HepG2 (cell line): ENCODE results near the gene FOXR1. TPM values are rescaled to one million over a fixed set of nuclear protein-coding genes. Genes with fewer than 3 reads are reported as not detected.

Experiments used
- ARHGAP35 ChIP-seq: sonication (generic); formaldehyde crosslinking; IDR thresholded peaks from 2 replicates; pipeline ENCODE4 v1.9.0; 2022; ENCODE audit warnings: mild to moderate bottlenecking, inconsistent platforms, moderate library complexity, missing genetic modification reagents, borderline replicate concordance
- ARNT ChIP-seq: fragments of 450-650 bp; IDR thresholded peaks from 2 replicates; pipeline ENCODE4 v1.6.1; 2017
- ARNT2 ChIP-seq: sonication (generic); formaldehyde crosslinking; IDR thresholded peaks from 2 replicates; pipeline ENCODE4 v1.8.0; 2022; ENCODE audit warnings: mild to moderate bottlenecking, low read depth, missing genetic modification reagents, moderate library complexity
- FOSL1 ChIP-seq: sonication (generic); formaldehyde crosslinking; IDR thresholded peaks from 2 replicates; pipeline ENCODE4 v1.9.0; 2021; ENCODE audit warnings: missing genetic modification reagents, borderline replicate concordance
- HMG20B ChIP-seq: conservative IDR thresholded peaks from 2 replicates; pipeline ENCODE4 v1.6.1; 2016; ENCODE audit warnings: missing genetic modification reagents, missing compliant biosample characterization
- HNF4A ChIP-seq: sonication (generic); formaldehyde crosslinking; IDR thresholded peaks from 2 replicates; pipeline ENCODE4 v1.4.0; 2020; ENCODE audit warnings: missing genetic modification reagents
- JARID2 ChIP-seq: sonication (generic); formaldehyde crosslinking; IDR thresholded peaks from 2 replicates; pipeline ENCODE4 v1.8.1; 2023; ENCODE audit warnings: missing genetic modification reagents, inconsistent platforms; ENCODE audit not compliant: insufficient replicate concordance
- KAT8 ChIP-seq: IDR thresholded peaks from 2 replicates; pipeline ENCODE4 v1.6.1; 2016; ENCODE audit warnings: missing genetic modification reagents, missing compliant biosample characterization
- KDM4B ChIP-seq: sonication (generic); formaldehyde crosslinking; IDR thresholded peaks from 2 replicates; pipeline ENCODE4 v1.4.0; 2020; ENCODE audit warnings: missing genetic modification reagents
- MED8 ChIP-seq: sonication (generic); formaldehyde crosslinking; IDR thresholded peaks from 2 replicates; pipeline ENCODE4 v1.8.1; 2023; ENCODE audit warnings: mild to moderate bottlenecking, missing genetic modification reagents; ENCODE audit not compliant: insufficient replicate concordance
- NFAT5 ChIP-seq: sonication (generic); formaldehyde crosslinking; IDR thresholded peaks from 2 replicates; pipeline ENCODE4 v1.4.0; 2020; ENCODE audit warnings: missing genetic modification reagents
- NFATC3 ChIP-seq: sonication (generic); formaldehyde crosslinking; IDR thresholded peaks from 2 replicates; pipeline ENCODE4 v1.5.1; 2020; ENCODE audit warnings: mild to moderate bottlenecking, missing genetic modification reagents
- NKX3-1 ChIP-seq: sonication (generic); formaldehyde crosslinking; IDR thresholded peaks from 2 replicates; pipeline ENCODE4 v1.5.0; 2020; ENCODE audit warnings: missing genetic modification reagents
- NR0B2 ChIP-seq: sonication (generic); formaldehyde crosslinking; IDR thresholded peaks from 2 replicates; pipeline ENCODE4 v1.4.0; 2020; ENCODE audit warnings: mild to moderate bottlenecking, missing genetic modification reagents
- PAWR ChIP-seq: sonication (generic); formaldehyde crosslinking; IDR thresholded peaks from 2 replicates; pipeline ENCODE4 v1.4.0; 2020; ENCODE audit warnings: missing genetic modification reagents, mild to moderate bottlenecking, borderline replicate concordance
- PCBP1 ChIP-seq: fragments of 200-400 bp; formaldehyde crosslinking; IDR thresholded peaks from 2 replicates; pipeline ENCODE4 v1.6.1; 2017; ENCODE audit warnings: mild to moderate bottlenecking, low read depth, low read length, borderline replicate concordance
- POGZ ChIP-seq: sonication (generic); formaldehyde crosslinking; IDR thresholded peaks from 2 replicates; pipeline ENCODE4 v1.4.0; 2020; ENCODE audit warnings: mild to moderate bottlenecking, missing genetic modification reagents
- POLR2AphosphoS5 ChIP-seq: IDR thresholded peaks from 2 replicates; pipeline ENCODE4 v1.6.1; 2012; ENCODE audit warnings: low read depth, low read length
- ZFP91 ChIP-seq: sonication (generic); formaldehyde crosslinking; IDR thresholded peaks from 2 replicates; pipeline ENCODE4 v1.9.0; 2022; ENCODE audit warnings: missing genetic modification reagents, mild to moderate bottlenecking, borderline replicate concordance
- ZNF510 ChIP-seq: sonication (generic); formaldehyde crosslinking; IDR thresholded peaks from 2 replicates; pipeline ENCODE4 v1.4.0; 2020; ENCODE audit warnings: low read depth, mild to moderate bottlenecking, missing genetic modification reagents
- ZNF556 ChIP-seq: sonication (generic); formaldehyde crosslinking; IDR thresholded peaks from 2 replicates; pipeline ENCODE4 v1.4.0; 2020; ENCODE audit warnings: mild to moderate bottlenecking, missing genetic modification reagents, borderline replicate concordance
- ZNF598 ChIP-seq: sonication (generic); formaldehyde crosslinking; IDR thresholded peaks from 2 replicates; pipeline ENCODE4 v1.5.1; 2020; ENCODE audit warnings: mild to moderate bottlenecking, missing genetic modification reagents, borderline replicate concordance
- ZNF678 ChIP-seq: sonication (generic); formaldehyde crosslinking; IDR thresholded peaks from 2 replicates; pipeline ENCODE4 v1.4.0; 2020; ENCODE audit warnings: mild to moderate bottlenecking, missing genetic modification reagents
- polyA plus RNA-seq, 8 experiments: library from polyadenylated mRNA; depleted of rRNA in 3 of 8; stranded (reverse) in 7 of 8; unstranded in 1 of 8; fragments of >200 nt; fragmentation: Illumina TruSeq in 4 of 8; extraction: Trizol in 4 of 8; gene quantifications; 2 replicates each; pipeline versions ENCODE4 v1.2.1 to v1.2.3, GENCODE V29; 2011 to 2016; ENCODE audit warnings: low read depth in 4 of 8, missing spikeins in 1 of 8, mixed read lengths in 1 of 8; ENCODE audit not compliant: insufficient read depth in 1 of 8
- total RNA-seq, 5 experiments: library from RNA; depleted of rRNA; stranded (reverse); fragments of >200 nt; fragmentation: Illumina TruSeq; extraction: Trizol; gene quantifications; 2 replicates each; pipeline ENCODE4 v1.2.3, GENCODE V29; 2016; ENCODE audit warnings: low read depth in 1 of 5

FOXR1 gene
- total and polyA plus RNA-seq, 2 of the 13 experiments (the other 11 are each of a cell fraction or from before 2014, with no cell fraction given) = not detected

GRCh38 chr11:119030329-119031047 is 58.9 kb downstream of the FOXR1 start, which contains the start of gene SLC37A4 (continued):
- TF ChIP-seq PCBP1 (peak; percentile 64; the same call in 1 of the 2 replicates), FOSL1 (CRISPR knock-in tag) (no peak), KDM4B (0 out of 2 replicates have a peak, but pooled peaks have one; percentile 13), MED8 (CRISPR knock-in tag) (no peak), JARID2 (CRISPR knock-in tag) (no peak), PAWR (CRISPR knock-in tag) (no peak), ZFP91 (CRISPR knock-in tag) (peak; percentile 80), HMG20B (0 out of 2 replicates have a peak, but pooled peaks have one; percentile 14), ZNF556 (CRISPR knock-in tag) (peak; percentile 35; the same call in 1 of the 2 replicates), ZNF598 (CRISPR knock-in tag) (no peak), NFAT5 (CRISPR knock-in tag) (peak; percentile 77; the same call in 1 of the 2 replicates), NFATC3 (CRISPR knock-in tag) (no peak), POGZ (CRISPR knock-in tag) (peak; percentile 60), KAT8 (CRISPR knock-in tag) (peak; percentile 69), HNF4A (CRISPR knock-in tag) (peak; percentile 54; the same call in 1 of the 2 replicates), POLR2AphosphoS5 (peak; percentile 84), ARNT2 (CRISPR knock-in tag) (peak; percentile 96), ZNF510 (CRISPR knock-in tag) (0 out of 2 replicates have a peak, but pooled peaks have one; percentile 45), ARNT (no peak), NR0B2 (CRISPR knock-in tag) (peak; percentile 86; the same call in 1 of the 2 replicates), ARHGAP35 (no peak), ZNF678 (CRISPR knock-in tag) (no peak), NKX3-1 (CRISPR knock-in tag) (peak; percentile 74; the same call in 1 of the 2 replicates)
